GM12801 (cell line): Measurements from ENCODE around the gene GTF3C6.

Source experiments
- CTCF ChIP-seq: IDR thresholded peaks from one replicate; pipeline ENCODE4 v1.5.1; 2011; ENCODE audit warnings: control low read depth; ENCODE audit not compliant: insufficient read length; ENCODE audit errors: extremely low read depth

Gene GTF3C6

GRCh38 chr6:110960014-110960390 lies 1.5 kb downstream of the GTF3C6 start:
- TF ChIP-seq CTCF, result no peak

GRCh38 chr6:110965629-110966229 lies 7.2 kb downstream of the GTF3C6 start:
- TF ChIP-seq CTCF, result no peak

- TF ChIP-seq CTCF, result no peak
These were observed 13.0 kb downstream of the GTF3C6 start for GRCh38 chr6:110971468-110971867.

GRCh38 chr6:110976575-110976974 lies 18.1 kb downstream of the GTF3C6 start:
- no peak for TF ChIP-seq CTCF

GRCh38 chr6:110979565-110980101 lies 21.1 kb downstream of the GTF3C6 start:
- no peak for TF ChIP-seq CTCF

GRCh38 chr6:110980227-110980626 lies 21.7 kb downstream of the GTF3C6 start:
- no peak for TF ChIP-seq CTCF

GRCh38 chr6:110980648-110981047 lies 22.1 kb downstream of the GTF3C6 start:
- TF ChIP-seq CTCF, result no peak

GRCh38 chr6:110981202-110981600 lies 22.7 kb downstream of the GTF3C6 start:
- no peak for TF ChIP-seq CTCF
